HG02852 (cell line): ENCODE measurements around the gene ATRX.
"Not testable (repeated sequence)": the region's sequence is repeated elsewhere in the genome, so short reads cannot be mapped to it uniquely, and the experiment has no call there.

Source experiments
- ATAC-seq: cut with Tn5 transposase; IDR thresholded peaks from one replicate; pipeline ENCODE4 v1.9.1; 2021; ENCODE audit warnings: mild to moderate bottlenecking, moderate library complexity; ENCODE audit not compliant: unreplicated experiment

The ATRX gene

GRCh38 chrX:77785486-77786364 lies at the start of gene ATRX:
TSS of gene ATRX (minus strand) at chrX:77786216. CDS start at chrX:77786001, 215 bp downstream.
- ATAC-seq = peak; percentile 93

GRCh38 chrX:77831544-77831943 lies 45.5 kb upstream of the ATRX start:
- not testable (repeated sequence) for ATAC-seq

DNA sequence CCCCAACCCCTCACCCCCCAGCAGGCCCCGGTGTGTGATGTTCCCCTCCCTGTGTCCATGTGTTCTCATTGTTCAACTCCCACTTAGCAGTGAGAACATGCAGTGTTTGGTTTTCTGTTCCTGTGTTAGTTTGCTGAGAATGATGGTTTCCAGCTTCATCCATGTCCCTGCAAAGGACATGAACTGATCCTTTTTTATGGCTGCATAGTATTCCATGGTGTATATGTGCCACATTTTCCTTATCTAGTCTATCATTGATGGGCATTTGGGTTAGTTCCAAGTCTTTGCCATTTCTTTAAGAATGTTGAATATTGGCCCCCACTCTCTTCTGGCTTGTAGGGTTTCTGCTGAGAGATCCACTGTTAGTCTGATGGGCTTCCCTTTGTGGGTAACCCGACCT lies 36.0 kb upstream of the ATRX start:
- not testable (repeated sequence) for ATAC-seq

GRCh38 chrX:77820091-77820727 lies 34.2 kb upstream of the ATRX start:
- ATAC-seq = no peak

DNA sequence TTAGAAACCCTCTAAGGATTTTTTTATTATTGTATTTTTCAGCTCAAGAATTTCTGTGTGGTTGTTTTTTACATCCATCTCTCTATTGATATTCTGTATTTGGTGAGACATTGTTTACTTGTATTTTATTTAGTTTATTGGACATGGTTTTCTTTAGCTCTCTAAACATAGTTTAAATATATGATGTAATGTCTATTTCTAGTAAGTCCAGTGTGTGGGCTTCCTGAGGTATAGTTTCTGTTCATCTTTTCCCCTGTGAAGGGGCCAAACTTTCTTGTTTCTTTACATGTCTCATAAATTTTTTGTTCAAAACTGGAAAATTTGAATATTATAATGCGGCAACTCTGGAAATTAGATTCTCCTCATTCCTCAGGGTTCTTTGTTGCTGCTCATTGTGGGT lies 28.2 kb upstream of the ATRX start:
- ATAC-seq = no peak

- no peak for ATAC-seq
Observed at GRCh38 chrX:77802201-77802600, 16.2 kb upstream of the ATRX start.

- ATAC-seq = no peak
Observed at GRCh38 chrX:77795124-77795523, 9.1 kb upstream of the ATRX start.

- ATAC-seq = no peak
Observed at GRCh38 chrX:77793946-77794345, 7.9 kb upstream of the ATRX start.

DNA sequence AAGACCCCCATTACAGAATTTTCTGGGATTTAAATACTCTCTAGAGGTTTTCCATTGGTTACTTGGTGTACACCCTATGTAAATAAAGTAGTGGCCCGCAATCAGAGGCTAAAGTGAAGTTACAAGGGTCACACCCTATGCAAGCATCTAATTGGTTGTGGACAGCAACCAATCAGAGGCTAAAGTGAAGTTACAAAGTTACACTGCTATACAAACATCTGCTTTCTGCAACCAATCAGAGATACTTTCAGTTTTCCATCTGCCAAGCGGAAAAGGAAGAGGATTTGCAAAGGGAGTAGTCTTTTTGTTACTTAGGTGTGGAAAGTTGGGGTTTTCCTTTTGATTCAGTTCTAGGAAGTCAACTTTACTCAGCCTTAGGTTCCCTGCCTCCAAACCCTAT lies 2.0 kb upstream of the ATRX start:
- no peak for ATAC-seq

GRCh38 chrX:77786365-77786680 lies 307 bp upstream of the ATRX start:
- ATAC-seq = peak; percentile 8

DNA sequence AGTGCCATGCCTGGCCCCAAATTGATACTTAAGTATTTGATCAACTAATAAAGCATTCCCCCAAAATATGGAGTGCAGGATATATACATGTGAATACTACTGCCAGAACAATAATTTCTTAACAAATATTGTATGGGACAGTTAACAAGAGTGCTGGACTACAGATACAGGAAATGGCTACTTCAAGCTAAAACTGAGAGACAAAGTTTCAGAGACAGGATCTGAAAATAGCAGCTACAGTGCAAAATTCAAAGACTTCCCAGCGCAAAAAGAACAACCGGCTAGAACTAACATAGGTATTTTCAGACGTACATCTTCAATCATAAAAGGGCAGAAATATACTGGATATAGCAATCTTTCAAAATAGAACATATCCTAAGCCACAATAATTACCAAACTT lies 6.3 kb downstream of the ATRX start:
- no peak for ATAC-seq

- no peak for ATAC-seq
Observed at GRCh38 chrX:77776659-77777058, 9.4 kb downstream of the ATRX start.

DNA sequence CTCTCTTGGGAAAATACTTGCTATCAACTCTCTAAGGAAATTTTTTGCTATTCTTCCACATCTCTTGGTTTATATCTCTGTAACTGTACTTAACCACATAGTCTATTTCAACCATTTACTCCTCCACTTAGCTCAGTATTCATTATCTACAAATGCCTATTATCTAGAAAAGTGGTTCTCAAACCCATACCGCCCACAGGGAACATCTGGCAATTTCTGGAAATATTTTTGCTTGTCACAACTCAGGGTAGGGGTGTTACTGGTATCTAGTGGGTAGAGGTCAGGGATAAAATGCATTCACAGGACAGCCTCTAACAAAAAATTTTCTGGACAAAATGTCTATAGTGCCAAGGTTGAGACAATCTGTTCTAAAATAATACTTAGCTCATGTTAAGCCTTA lies 14.4 kb downstream of the ATRX start:
- no peak for ATAC-seq

- no peak for ATAC-seq
Observed at GRCh38 chrX:77768787-77769186, 17.2 kb downstream of the ATRX start.

- not testable (repeated sequence) for ATAC-seq
Observed at GRCh38 chrX:77766212-77766611, 19.8 kb downstream of the ATRX start.

DNA sequence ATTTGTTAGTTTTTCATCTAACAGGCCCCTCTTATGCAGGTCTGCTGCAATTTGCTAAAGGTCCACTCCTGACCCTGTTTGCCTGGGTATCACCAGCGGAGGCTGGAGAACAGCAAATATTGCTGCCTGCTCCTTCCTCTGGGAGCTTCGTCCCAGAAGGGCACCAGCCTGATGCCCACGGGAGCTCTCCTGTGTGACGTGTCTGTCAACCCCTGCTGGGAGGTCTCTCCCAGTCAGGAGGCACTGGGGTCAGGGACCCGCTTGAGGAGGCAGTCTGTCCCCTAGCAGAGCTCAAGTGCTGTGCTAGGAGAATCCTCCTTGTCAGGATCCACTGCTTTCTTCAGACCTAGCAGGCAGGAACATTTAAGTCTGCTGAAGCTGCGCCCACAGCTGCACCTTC lies 30.5 kb downstream of the ATRX start:
- ATAC-seq = no peak

GRCh38 chrX:77753942-77754341 lies 32.1 kb downstream of the ATRX start:
- not testable (repeated sequence) for ATAC-seq

- ATAC-seq = no peak
Observed at GRCh38 chrX:77749695-77750094, 36.3 kb downstream of the ATRX start.

GRCh38 chrX:77743720-77744119 lies 42.3 kb downstream of the ATRX start:
- ATAC-seq = no peak

DNA sequence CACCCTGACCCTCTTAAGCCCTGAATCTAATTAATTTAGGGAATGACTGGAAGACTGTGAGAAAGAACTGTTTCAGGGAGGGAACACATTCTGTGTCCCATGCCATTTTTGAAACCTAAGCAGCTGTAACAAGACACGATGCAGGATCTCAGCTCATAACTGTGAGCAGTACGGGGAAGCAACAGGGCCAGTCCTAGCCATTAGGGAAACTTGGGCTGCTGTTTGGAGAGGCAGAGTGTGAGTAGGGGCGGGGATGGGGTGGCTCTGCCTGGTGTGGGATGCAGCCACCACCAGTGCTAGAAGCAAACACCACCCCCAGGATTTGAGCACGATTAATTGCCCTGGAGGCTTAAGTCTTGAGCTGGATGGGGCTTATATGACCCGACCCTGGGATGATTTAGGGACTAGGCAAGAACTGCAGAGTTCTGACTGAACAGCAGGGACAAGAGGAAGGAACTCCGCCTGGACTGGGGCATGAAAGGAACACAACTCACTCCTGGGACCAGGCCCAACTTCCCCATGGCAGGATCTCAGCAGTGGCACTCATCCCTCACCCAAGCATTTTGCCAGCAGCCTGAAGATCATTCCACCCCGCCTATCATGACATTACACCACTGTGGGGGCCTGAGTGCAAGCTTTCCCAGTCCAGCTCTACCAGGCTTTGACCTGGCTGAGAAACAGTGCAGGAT lies 43.1 kb downstream of the ATRX start:
- no peak for ATAC-seq

DNA sequence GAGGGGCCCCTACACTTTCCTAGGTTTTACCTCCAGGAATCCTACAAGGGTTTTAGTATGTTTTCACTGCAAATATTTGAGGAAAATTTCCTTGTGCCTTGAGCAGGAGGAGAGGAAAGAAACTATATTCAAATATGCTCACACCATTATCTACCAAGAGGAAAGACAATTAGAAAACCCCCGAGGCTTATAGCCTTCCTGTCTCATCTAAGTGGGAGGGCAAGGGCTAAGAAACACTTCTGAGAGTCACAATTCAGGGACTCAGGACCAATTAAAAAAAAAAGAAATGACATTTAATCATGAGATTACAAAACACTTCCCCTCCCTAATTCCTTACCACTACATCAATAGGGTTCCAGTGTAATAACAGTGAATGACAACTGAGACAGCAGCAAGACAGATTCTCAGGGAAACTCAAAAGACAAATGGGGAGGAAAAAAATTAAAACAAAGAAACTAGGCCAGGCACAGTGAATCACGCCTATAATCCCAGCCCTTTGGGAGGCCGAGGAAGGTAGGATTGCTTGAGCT lies 45.6 kb downstream of the ATRX start:
- ATAC-seq = peak; percentile 43

- no peak for ATAC-seq
Observed at GRCh38 chrX:77733342-77733741, 52.7 kb downstream of the ATRX start.
